Myocyte (in vitro differentiated cells): ENCODE results near the gene APOC1. TPM values are rescaled to one million over a fixed set of nuclear protein-coding genes. Genes with fewer than 3 reads are reported as not detected.

Experiments
- DNase-seq: peaks from one replicate; pipeline ENCODE4 v3.0.0-alpha.2; 2012; ENCODE audit warnings: low read depth
- total RNA-seq: library from RNA; depleted of rRNA; stranded (reverse); fragments of >200 nt; gene quantifications from 2 replicates; pipeline ENCODE4 v1.2.3, GENCODE V29; 2014

The APOC1 gene
- total RNA-seq, 1 donor from 2014 or later, result 21.8 TPM

GRCh38 chr19:44955505-44956439, 41.4 kb downstream of the APOC1 start:
- no peak for DNase-seq

- DNase-seq, result no peak
Measured at GRCh38 chr19:44957526-44957925, 43.1 kb downstream of the APOC1 start.

GRCh38 chr19:44958090-44958489, 43.7 kb downstream of the APOC1 start:
- DNase-seq, result no peak

GRCh38 chr19:44959691-44960090, 45.3 kb downstream of the APOC1 start:
- no peak for DNase-seq

GRCh38 chr19:44960906-44961728, 46.7 kb downstream of the APOC1 start:
- peak; percentile 93 for DNase-seq

- DNase-seq, result no peak
Measured at GRCh38 chr19:44961821-44962220, 47.4 kb downstream of the APOC1 start.

GRCh38 chr19:44968118-44968517, 53.7 kb downstream of the APOC1 start:
- DNase-seq, result no peak

- DNase-seq, result no peak
Measured at GRCh38 chr19:44968670-44969069, 54.3 kb downstream of the APOC1 start.

Other genes with a start within 250 kb of the APOC1 start
- gene CEACAM19, start 243.1 kb upstream of the APOC1 start, total RNA-seq, result 4.9 and 6.9 TPM in 2 replicates
- gene CEACAM16, start 215.5 kb upstream of the APOC1 start, total RNA-seq, result 5.0 and 6.1 TPM in 2 replicates
- 25.8 and 28.6 TPM in 2 replicates for gene BCL3, start 165.9 kb upstream of the APOC1 start, total RNA-seq
- not detected in 2 replicates for gene CBLC, start 136.7 kb upstream of the APOC1 start, total RNA-seq
- gene BCAM, start 105.5 kb upstream of the APOC1 start, total RNA-seq, result 590 and 678 TPM in 2 replicates
- gene NECTIN2, start 68.3 kb upstream of the APOC1 start, total RNA-seq, result 79.1 and 113 TPM in 2 replicates
- gene TOMM40, start 23.4 kb upstream of the APOC1 start, total RNA-seq, result 94.0 and 121 TPM in 2 replicates
- gene APOE, start 8.8 kb upstream of the APOC1 start, total RNA-seq, result 4,388 and 5,075 TPM in 2 replicates
- not detected in 2 replicates for gene APOC4, start 27.6 kb downstream of the APOC1 start, total RNA-seq
- 4.8 and 8.8 TPM in 2 replicates for gene APOC2, start 31.4 kb downstream of the APOC1 start, total RNA-seq
- gene CLPTM1, start 40.8 kb downstream of the APOC1 start, total RNA-seq, result 73.2 and 91.7 TPM in 2 replicates
- gene RELB, start 86.9 kb downstream of the APOC1 start, total RNA-seq, result 14.2 and 18.4 TPM in 2 replicates
- 51.8 and 91.3 TPM in 2 replicates for gene CLASRP, start 124.4 kb downstream of the APOC1 start, total RNA-seq
- not detected in 2 replicates for gene ZNF296, start 161.9 kb downstream of the APOC1 start, total RNA-seq
- gene GEMIN7, start 164.7 kb downstream of the APOC1 start, total RNA-seq, result 15.2 and 25.7 TPM in 2 replicates
- 73.3 and 80.2 TPM in 2 replicates for gene PPP1R37, start 178.6 kb downstream of the APOC1 start, total RNA-seq
- gene NKPD1, start 246.4 kb downstream of the APOC1 start, total RNA-seq, result 0.10 and 0.13 TPM in 2 replicates